ENCODE results near the gene LY6G5B.

LY6G5B gene

DNA sequence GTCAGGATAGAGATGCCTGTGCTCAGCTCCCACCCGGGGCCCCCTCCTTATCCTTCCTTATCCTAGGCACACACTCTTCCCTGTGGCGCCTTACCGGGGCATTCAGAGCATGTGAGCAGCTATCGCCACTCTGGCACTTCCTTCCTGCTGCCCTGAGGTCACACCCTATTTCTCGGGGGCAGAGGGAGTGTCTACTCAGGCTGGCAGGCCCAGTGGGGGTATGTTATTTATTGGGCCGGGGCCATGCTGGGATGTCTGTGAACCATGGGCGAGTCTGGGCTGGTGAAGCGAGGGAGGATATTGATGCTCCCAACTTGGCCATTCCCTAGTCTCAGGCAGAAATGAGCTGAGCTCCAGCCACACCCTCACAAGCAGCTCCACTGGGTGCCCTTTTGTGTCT lies 41.5 kb downstream of the LY6G5B start:
- TF ChIP-seq POLR2AphosphoS5 (IDR thresholded peaks at IDR 0.05; ENCODE audit: low read depth, low read length) = no peak
- TF ChIP-seq TAF1 (IDR thresholded peaks at IDR 0.05; ENCODE audit: low read depth, low read length) = no peak
- no peak for TF ChIP-seq POU2F2 (IDR thresholded peaks at IDR 0.05; ENCODE audit: low read depth, low read length)
- TF ChIP-seq SPI1 (IDR thresholded peaks at IDR 0.05; ENCODE audit: low read depth, low read length) = no peak
- TF ChIP-seq PAX5 (IDR thresholded peaks at IDR 0.05; ENCODE audit: insufficient read depth, low read length, severe bottlenecking) = no peak
- no peak for TF ChIP-seq POLR2A (IDR thresholded peaks at IDR 0.05; ENCODE audit: low read depth, low read length)
- DNase-seq (ENCODE audit: insufficient read length, low spot score) = no peak
- no peak for FAIRE-seq

GRCh38 chr6:31712296-31712695 lies 42.5 kb downstream of the LY6G5B start:
- DNase-seq (ENCODE audit: insufficient read length, low spot score) (no peak), FAIRE-seq (no peak)
- TF ChIP-seq PAX5 (IDR thresholded peaks at IDR 0.05; ENCODE audit: insufficient read depth, low read length, severe bottlenecking) (no peak), POLR2A (IDR thresholded peaks at IDR 0.05; ENCODE audit: low read depth, low read length) (no peak), SPI1 (IDR thresholded peaks at IDR 0.05; ENCODE audit: low read depth, low read length) (no peak), POU2F2 (IDR thresholded peaks at IDR 0.05; ENCODE audit: low read depth, low read length) (no peak), POLR2AphosphoS5 (IDR thresholded peaks at IDR 0.05; ENCODE audit: low read depth, low read length) (no peak), TAF1 (IDR thresholded peaks at IDR 0.05; ENCODE audit: low read depth, low read length) (no peak)

DNA sequence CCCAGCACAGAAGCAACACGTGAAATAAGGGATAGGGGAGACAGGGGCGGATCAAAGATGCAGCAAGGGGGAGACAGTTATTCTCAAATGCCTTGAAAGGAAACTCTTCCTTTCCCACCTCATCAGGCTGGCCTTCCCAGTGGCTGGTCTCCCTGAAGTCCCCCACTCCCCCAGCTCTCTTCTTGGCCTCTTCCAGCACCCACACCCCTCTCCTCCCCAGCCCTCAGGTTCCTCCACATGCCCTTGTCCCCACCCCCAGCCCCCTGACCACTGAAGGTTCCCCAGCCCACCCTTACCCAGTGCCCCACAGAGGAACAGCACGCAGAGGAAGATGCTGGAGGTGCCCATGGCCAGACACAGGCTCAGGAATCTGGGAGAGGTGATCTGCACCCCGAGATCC lies 43.7 kb downstream of the LY6G5B start:
- FAIRE-seq (no peak), DNase-seq (ENCODE audit: insufficient read length, low spot score) (no peak)
- no peak for TF ChIP-seq POU2F2 (IDR thresholded peaks at IDR 0.05; ENCODE audit: low read depth, low read length)
- TF ChIP-seq POLR2A (IDR thresholded peaks at IDR 0.05; ENCODE audit: low read depth, low read length) = no peak
- no peak for TF ChIP-seq PAX5 (IDR thresholded peaks at IDR 0.05; ENCODE audit: insufficient read depth, low read length, severe bottlenecking)
- TF ChIP-seq SPI1 (IDR thresholded peaks at IDR 0.05; ENCODE audit: low read depth, low read length) = no peak
- no peak for TF ChIP-seq POLR2AphosphoS5 (IDR thresholded peaks at IDR 0.05; ENCODE audit: low read depth, low read length)
- TF ChIP-seq TAF1 (IDR thresholded peaks at IDR 0.05; ENCODE audit: low read depth, low read length) = no peak

GRCh38 chr6:31713991-31714684 lies 44.4 kb downstream of the LY6G5B start:
- DNase-seq (ENCODE audit: insufficient read length, low spot score) (no peak), FAIRE-seq (no peak)
- no peak for TF ChIP-seq POU2F2 (IDR thresholded peaks at IDR 0.05; ENCODE audit: low read depth, low read length)

DNA sequence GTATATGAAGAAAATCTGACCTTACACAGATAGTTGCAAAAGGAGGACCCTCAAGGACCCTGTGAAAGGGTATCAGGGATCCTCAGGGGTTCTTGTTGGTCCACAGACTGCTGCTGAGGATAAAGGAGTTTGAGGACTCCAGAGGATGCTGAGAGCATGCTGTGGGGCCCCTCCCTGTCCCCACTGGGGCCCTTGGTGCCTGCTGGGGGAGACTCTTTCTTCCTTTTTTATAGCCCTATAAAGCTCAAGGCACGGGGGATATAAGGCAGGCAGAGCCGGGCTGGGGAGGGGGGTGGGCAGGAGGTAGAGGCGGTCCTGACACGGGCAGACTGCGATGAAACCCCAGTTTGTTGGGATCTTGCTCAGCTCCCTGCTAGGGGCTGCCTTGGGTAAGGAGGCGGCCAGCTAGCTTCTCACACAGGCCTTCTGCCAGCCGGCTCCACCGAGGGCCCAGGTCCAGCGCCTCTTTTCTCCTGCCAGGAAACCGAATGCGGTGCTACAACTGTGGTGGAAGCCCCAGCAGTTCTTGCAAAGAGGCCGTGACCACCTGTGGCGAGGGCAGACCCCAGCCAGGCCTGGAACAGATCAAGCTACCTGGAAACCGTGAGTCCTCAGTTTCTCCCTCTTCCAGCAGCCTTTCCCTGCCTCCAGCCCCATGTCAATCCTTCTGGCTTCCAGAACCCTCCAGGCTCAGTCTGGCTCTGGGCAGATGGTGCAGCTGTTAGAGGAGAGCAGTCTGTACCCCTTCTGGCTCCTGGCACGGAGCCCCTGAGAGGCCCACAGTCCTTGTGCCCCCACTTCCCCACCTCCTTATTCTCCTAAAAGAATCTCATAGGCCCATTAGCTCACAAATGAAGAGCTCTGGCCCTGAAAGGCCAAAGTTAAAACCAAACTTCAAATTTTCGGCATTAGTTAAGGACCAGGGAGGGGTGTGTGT lies 45.5 kb downstream of the LY6G5B start, which contains the start of gene LY6G6D:
Gene LY6G6D (plus strand): TSS at position 327 of the 937 bp plus-strand sequence. CDS start 8 bp downstream, at position 335.
- FAIRE-seq = no peak
- no peak for DNase-seq (ENCODE audit: insufficient read length, low spot score)
- TF ChIP-seq POLR2AphosphoS5 (IDR thresholded peaks at IDR 0.05; ENCODE audit: low read depth, low read length) = no peak
- TF ChIP-seq PAX5 (IDR thresholded peaks at IDR 0.05; ENCODE audit: insufficient read depth, low read length, severe bottlenecking) = no peak
- no peak for TF ChIP-seq POLR2A (IDR thresholded peaks at IDR 0.05; ENCODE audit: low read depth, low read length)
- no peak for TF ChIP-seq SPI1 (IDR thresholded peaks at IDR 0.05; ENCODE audit: low read depth, low read length)
- no peak for TF ChIP-seq TAF1 (IDR thresholded peaks at IDR 0.05; ENCODE audit: low read depth, low read length)
- no peak for TF ChIP-seq POU2F2 (IDR thresholded peaks at IDR 0.05; ENCODE audit: low read depth, low read length)

GRCh38 chr6:31717499-31718222 lies 47.9 kb downstream of the LY6G5B start:
- FAIRE-seq (no peak), DNase-seq (ENCODE audit: insufficient read length, low spot score) (no peak)
- TF ChIP-seq POU2F2 (IDR thresholded peaks at IDR 0.05; ENCODE audit: low read depth, low read length) (no peak), TAF1 (IDR thresholded peaks at IDR 0.05; ENCODE audit: low read depth, low read length) (no peak), SPI1 (IDR thresholded peaks at IDR 0.05; ENCODE audit: low read depth, low read length) (no peak), PAX5 (IDR thresholded peaks at IDR 0.05; ENCODE audit: insufficient read depth, low read length, severe bottlenecking) (no peak), POLR2AphosphoS5 (IDR thresholded peaks at IDR 0.05; ENCODE audit: low read depth, low read length) (no peak), POLR2A (IDR thresholded peaks at IDR 0.05; ENCODE audit: low read depth, low read length) (no peak)

DNA sequence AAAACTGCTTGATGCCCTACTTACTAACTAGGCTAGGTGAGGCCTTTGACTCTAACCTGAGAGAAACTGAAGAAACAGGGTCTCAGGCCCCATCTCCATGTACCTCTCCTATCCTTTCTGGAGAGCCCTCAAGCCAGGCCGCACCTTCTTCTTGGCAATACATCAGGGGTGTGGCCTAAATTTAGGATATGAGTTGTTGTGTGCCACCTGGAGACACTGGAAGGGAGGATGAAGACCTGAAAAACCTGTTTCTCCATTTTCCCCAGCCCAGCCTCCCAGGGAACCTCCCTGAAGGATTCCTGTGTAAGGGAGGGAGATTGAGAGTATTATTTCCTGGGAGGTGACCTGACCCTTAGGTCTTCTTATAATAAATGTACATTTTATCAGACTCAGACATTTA lies 48.5 kb downstream of the LY6G5B start:
- FAIRE-seq (no peak), DNase-seq (ENCODE audit: insufficient read length, low spot score) (no peak)
- TF ChIP-seq POLR2A (IDR thresholded peaks at IDR 0.05; ENCODE audit: low read depth, low read length) = no peak
- TF ChIP-seq TAF1 (IDR thresholded peaks at IDR 0.05; ENCODE audit: low read depth, low read length) = no peak
- no peak for TF ChIP-seq SPI1 (IDR thresholded peaks at IDR 0.05; ENCODE audit: low read depth, low read length)
- no peak for TF ChIP-seq POU2F2 (IDR thresholded peaks at IDR 0.05; ENCODE audit: low read depth, low read length)
- no peak for TF ChIP-seq PAX5 (IDR thresholded peaks at IDR 0.05; ENCODE audit: insufficient read depth, low read length, severe bottlenecking)
- no peak for TF ChIP-seq POLR2AphosphoS5 (IDR thresholded peaks at IDR 0.05; ENCODE audit: low read depth, low read length)

GRCh38 chr6:31719001-31719400 lies 49.2 kb downstream of the LY6G5B start:
- no peak for FAIRE-seq
- TF ChIP-seq POU2F2 (IDR thresholded peaks at IDR 0.05; ENCODE audit: low read depth, low read length) (no peak), POLR2A (IDR thresholded peaks at IDR 0.05; ENCODE audit: low read depth, low read length) (no peak), SPI1 (IDR thresholded peaks at IDR 0.05; ENCODE audit: low read depth, low read length) (no peak), TAF1 (IDR thresholded peaks at IDR 0.05; ENCODE audit: low read depth, low read length) (no peak), PAX5 (IDR thresholded peaks at IDR 0.05; ENCODE audit: insufficient read depth, low read length, severe bottlenecking) (no peak), POLR2AphosphoS5 (IDR thresholded peaks at IDR 0.05; ENCODE audit: low read depth, low read length) (no peak)
- DNase-seq (ENCODE audit: insufficient read length, low spot score) = no peak
